Cardiac muscle cell (in vitro differentiated cells and primary cell): Measurements from ENCODE around the gene ADAMTS12. TPM values are rescaled to one million over a fixed set of nuclear protein-coding genes. Genes with fewer than 3 reads are reported as not detected.
"Not testable (repeated sequence)": the region's sequence is repeated elsewhere in the genome, so short reads cannot be mapped to it uniquely, and the experiment has no call there.

Experiments used
- DNase-seq, 2 donors: peaks; one replicate each; pipeline versions ENCODE4 v3.0.0 to v3.0.0-alpha.2; 2010 to 2017; ENCODE audit warnings: low read depth in 1 of 2, low spot score in 1 of 2
- H3K27ac ChIP-seq: fragments of 200-600 bp; sonication (generic); 2 replicates; pipeline ENCODE4 v1.5.1; 2016
- H3K27me3 ChIP-seq: fragments of 200-600 bp; sonication (generic); 2 replicates; pipeline ENCODE4 v1.6.0; 2016; ENCODE audit warnings: control low read depth
- H3K36me3 ChIP-seq: fragments of 200-600 bp; sonication (generic); 2 replicates; pipeline ENCODE4 v1.5.1; 2016; ENCODE audit warnings: control low read depth
- H3K4me1 ChIP-seq: fragments of 200-600 bp; sonication (generic); 2 replicates; pipeline ENCODE4 v1.8.1; 2017; ENCODE audit warnings: low read depth, mild to moderate bottlenecking, mixed run types
- H3K4me3 ChIP-seq: fragments of 200-600 bp; sonication (generic); 2 replicates; pipeline ENCODE4 v1.5.1; 2016; ENCODE audit warnings: mild to moderate bottlenecking
- H3K9me3 ChIP-seq: fragments of 200-600 bp; sonication (generic); 2 replicates; pipeline ENCODE4 v1.5.1; 2017; ENCODE audit warnings: low read depth, mild to moderate bottlenecking, control low read depth
- CTCF ChIP-seq: IDR thresholded peaks from 2 replicates; pipeline ENCODE4 v1.5.1; 2012; ENCODE audit warnings: low read depth, mild to moderate bottlenecking, low read length
- polyA plus RNA-seq: library from polyadenylated mRNA; unstranded; fragments of >200 nt; fragmentation: Nextera tagmentation; extraction: Ambion mirVana; gene quantifications from 2 replicates; pipeline ENCODE4 v1.2.1, GENCODE V29; 2016
- total RNA-seq: library from RNA; depleted of rRNA; stranded (reverse); fragments of >200 nt; gene quantifications from 2 replicates; pipeline ENCODE4 v1.2.3, GENCODE V29; 2016

ADAMTS12 gene
- total and polyA plus RNA-seq, 2 experiments from 2014 or later, result 29.3 to 48.4 TPM

GRCh38 chr5:33516421-33516820 lies 375.4 kb downstream of the ADAMTS12 start:
- Histone ChIP-seq H3K4me1 (no peaks in the 10 kb centered on the region), H3K36me3 (no peaks in the 10 kb centered on the region), H3K4me3 (no peak overlapping the region), H3K27me3 (no peaks in the 10 kb centered on the region), H3K27ac (no peak overlapping the region), H3K9me3 (no peaks in the 10 kb centered on the region)
- DNase-seq, result no peak
- no peak for TF ChIP-seq CTCF

- H3K4me3 ChIP-seq, H3K27me3 ChIP-seq, H3K9me3 ChIP-seq, H3K4me1 ChIP-seq, H3K36me3 ChIP-seq, DNase-seq, H3K27ac ChIP-seq: not testable (repeated sequence)
Measured at GRCh38 chr5:33515366-33515765, 376.4 kb downstream of the ADAMTS12 start.

GRCh38 chr5:33513462-33514185 lies 378.2 kb downstream of the ADAMTS12 start:
- Histone ChIP-seq H3K36me3 (no peaks in the 10 kb centered on the region), H3K27me3 (no peaks in the 10 kb centered on the region), H3K4me3 (no peak overlapping the region), H3K27ac (no peak overlapping the region), H3K4me1 (no peaks in the 10 kb centered on the region), H3K9me3 (no peaks in the 10 kb centered on the region)
- peak in 1 of 2 donors; percentile 20 for DNase-seq
- TF ChIP-seq CTCF, result no peak

DNA sequence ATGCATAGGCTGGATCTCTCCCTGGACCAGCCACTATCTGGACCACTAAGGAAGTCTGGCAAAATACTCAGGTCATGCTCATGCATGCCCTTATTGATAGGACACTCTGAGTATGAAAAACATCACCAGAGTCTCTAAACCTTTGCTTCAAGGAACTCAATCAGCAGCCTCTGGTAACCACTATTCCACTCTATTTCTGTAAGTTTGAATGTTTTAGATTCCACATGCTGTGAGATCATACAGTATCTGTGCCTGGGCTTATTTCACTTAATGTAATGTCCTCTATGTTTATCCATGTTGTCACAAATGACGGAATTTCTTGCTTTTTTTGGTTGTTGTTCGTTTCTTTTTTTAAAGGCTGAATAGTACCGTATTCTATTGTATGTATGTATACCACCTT lies 382.8 kb downstream of the ADAMTS12 start:
- no peaks in the 10 kb centered on the region for H3K4me1 ChIP-seq
- H3K4me3 ChIP-seq, result no peak overlapping the region
- DNase-seq, result no peak
- H3K36me3 ChIP-seq, result no peaks in the 10 kb centered on the region
- H3K27me3 ChIP-seq, result no peaks in the 10 kb centered on the region
- no peaks in the 10 kb centered on the region for H3K9me3 ChIP-seq
- no peak overlapping the region for H3K27ac ChIP-seq
- TF ChIP-seq CTCF, result no peak

- no peak for DNase-seq
- no peaks in the 10 kb centered on the region for H3K27me3 ChIP-seq
- no peaks in the 10 kb centered on the region for H3K36me3 ChIP-seq
- H3K27ac ChIP-seq, result no peak overlapping the region
- H3K4me1 ChIP-seq, result no peaks in the 10 kb centered on the region
- H3K9me3 ChIP-seq, result no peaks in the 10 kb centered on the region
- no peak for TF ChIP-seq CTCF
- H3K4me3 ChIP-seq, result no peak overlapping the region
Measured at GRCh38 chr5:33507426-33507825, 384.4 kb downstream of the ADAMTS12 start.

DNA sequence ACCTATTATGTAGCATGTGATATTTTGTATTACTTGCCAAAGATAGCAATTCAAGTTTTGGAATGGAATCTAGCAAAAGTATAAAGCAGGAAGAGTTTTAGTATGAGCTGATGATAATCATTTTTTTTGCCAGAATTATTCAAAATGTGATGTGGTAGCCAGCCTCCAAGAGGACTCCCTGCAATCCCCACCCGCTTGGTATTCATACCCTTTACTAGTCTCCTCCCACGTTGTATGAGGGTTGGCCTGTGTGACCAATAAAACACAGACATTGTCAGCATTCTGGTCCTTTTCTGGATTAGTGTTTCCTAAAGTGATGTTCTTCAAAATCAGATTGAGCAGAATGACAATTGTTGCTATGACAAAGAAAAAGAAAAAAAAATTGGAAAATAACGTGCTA lies 387.2 kb downstream of the ADAMTS12 start:
- Histone ChIP-seq H3K4me1 (no peaks in the 10 kb centered on the region), H3K36me3 (no peaks in the 10 kb centered on the region), H3K27ac (no peak overlapping the region), H3K27me3 (no peaks in the 10 kb centered on the region), H3K4me3 (no peak overlapping the region), H3K9me3 (no peaks in the 10 kb centered on the region)
- DNase-seq, result no peak
- no peak for TF ChIP-seq CTCF
